H1 (cell line): ENCODE data around the gene PLAC1. TPM values are rescaled to one million over a fixed set of nuclear protein-coding genes. Genes with fewer than 3 reads are reported as not detected.

Experiments used
- CTCF ChIA-PET: fragments of 300-600 bp; sonication (Branson Sonifier 250); formaldehyde crosslinking; loops from one replicate; lab custom pipeline; 2021; ENCODE audit not compliant: partially characterized antibody; lab: Charles Lee
- POLR2A ChIA-PET: fragments of 300-600 bp; sonication (Branson Sonifier 250); formaldehyde crosslinking; loops from one replicate; lab custom pipeline; 2021; ENCODE audit warnings: inconsistent platforms; ENCODE audit not compliant: partially characterized antibody; lab: Charles Lee
- DNase-seq, 2 experiments: peaks; one replicate each; pipeline versions ENCODE4 v3.0.0 to v3.0.0-alpha.2; 2010 to 2022; ENCODE audit warnings: low spot score in 2 of 2, low read depth in 1 of 2, mixed read lengths in 1 of 2
- FAIRE-seq: peaks from 2 replicates; lab custom pipeline; 2011; peaks lifted over from hg19 to GRCh38; lab: Jason Lieb, UNC
- H2AFZ ChIP-seq: 2 replicates; pipeline ENCODE4 v1.8.1; 2012; ENCODE audit warnings: low read length, inconsistent platforms
- H2AK5ac ChIP-seq: 2 replicates; pipeline ENCODE4 v1.6.1; 2013; ENCODE audit warnings: low read depth, low read length
- H2BK120ac ChIP-seq: replicated peaks from 2 replicates; pipeline ENCODE3; 2013; ENCODE audit warnings: low read depth, low read length, inconsistent platforms
- H2BK12ac ChIP-seq: 2 replicates; pipeline ENCODE4 v1.6.1; 2013; ENCODE audit warnings: low read depth, low read length
- H2BK15ac ChIP-seq: 2 replicates; pipeline ENCODE4 v1.6.1; 2013; ENCODE audit warnings: low read length
- H2BK20ac ChIP-seq: 2 replicates; pipeline ENCODE4 v1.6.1; 2013; ENCODE audit warnings: low read length
- H2BK5ac ChIP-seq: 2 replicates; pipeline ENCODE4 v1.6.1; 2013; ENCODE audit warnings: low read depth, low read length
- H3K14ac ChIP-seq: 2 replicates; pipeline ENCODE4 v1.6.1; 2013; ENCODE audit warnings: inconsistent platforms; ENCODE audit not compliant: insufficient read length
- H3K18ac ChIP-seq: 2 replicates; pipeline ENCODE4 v1.6.1; 2013; ENCODE audit warnings: low read length; ENCODE audit errors: extremely low read depth
- H3K23ac ChIP-seq: 2 replicates; pipeline ENCODE4 v1.6.1; 2013; ENCODE audit warnings: inconsistent platforms; ENCODE audit not compliant: insufficient read length
- H3K23me2 ChIP-seq: 2 replicates; pipeline ENCODE4 v1.6.1; 2013; ENCODE audit warnings: low read depth, low read length
- H3K27ac ChIP-seq: 2 replicates; pipeline ENCODE4 v1.6.1; 2011; ENCODE audit warnings: low read depth, low read length, inconsistent platforms
- H3K27me3 ChIP-seq, 4 experiments: replicated peaks in 1 of 4; 1 replicate in 1 of 4; 2 replicates in 3 of 4; pipeline versions ENCODE4 v1.6.1 to v1.8.1; 2011 to 2013; ENCODE audit warnings: low read length in 3 of 4, mild to moderate bottlenecking in 3 of 4, inconsistent platforms in 2 of 4, mixed read lengths in 2 of 4, moderate library complexity in 1 of 4; ENCODE audit not compliant: control insufficient read depth in 3 of 4, insufficient read depth in 3 of 4; ENCODE audit errors: extremely low read depth in 1 of 4
- H3K36me3 ChIP-seq, 4 experiments: 2 replicates each; pipeline versions ENCODE4 v1.6.1 to v1.8.1; 2011 to 2013; ENCODE audit warnings: mild to moderate bottlenecking in 4 of 4, low read length in 3 of 4, moderate library complexity in 2 of 4, control low read depth in 1 of 4, inconsistent platforms in 1 of 4; ENCODE audit not compliant: insufficient read depth in 4 of 4, control insufficient read depth in 2 of 4
- H3K4ac ChIP-seq: replicated peaks from 2 replicates; pipeline ENCODE3; 2013; ENCODE audit warnings: low read length, low read depth, mixed read lengths, inconsistent platforms; ENCODE audit not compliant: insufficient read length
- H3K4me1 ChIP-seq, 4 experiments: replicated peaks in 1 of 4; 1 replicate in 1 of 4; 2 replicates in 3 of 4; pipeline versions ENCODE4 v1.6.1 to v1.8.1; 2011 to 2013; ENCODE audit warnings: low read length in 3 of 4, inconsistent platforms in 2 of 4, mixed read lengths in 1 of 4; ENCODE audit not compliant: insufficient read depth in 4 of 4, control insufficient read depth in 3 of 4
- H3K4me2 ChIP-seq, 2 experiments: 2 replicates each; pipeline versions ENCODE4 v1.6.1 to v1.8.1; 2011 to 2013; ENCODE audit warnings: low read depth in 2 of 2, low read length in 2 of 2, control low read depth in 1 of 2, inconsistent platforms in 1 of 2, mild to moderate bottlenecking in 1 of 2; ENCODE audit not compliant: insufficient read depth in 1 of 2
- H3K4me3 ChIP-seq, 4 experiments: fragments of 200-600, 300-600 bp in 1 of 4; sonication (generic), shearing (Covaris generic), sonication (Bioruptor Twin) in 1 of 4; 2 replicates each; pipeline versions ENCODE4 v1.5.1 to v1.8.1; 2011 to 2016; ENCODE audit warnings: low read length in 4 of 4, low read depth in 3 of 4, control low read depth in 2 of 4, inconsistent platforms in 2 of 4, mild to moderate bottlenecking in 2 of 4, mixed read lengths in 1 of 4, moderate library complexity in 1 of 4; ENCODE audit not compliant: insufficient read depth in 2 of 4; ENCODE audit errors: extremely low read depth in 1 of 4
- H3K56ac ChIP-seq: replicated peaks from 2 replicates; pipeline ENCODE3; 2013; ENCODE audit warnings: low read depth, mild to moderate bottlenecking, mixed read lengths, low read length, inconsistent platforms; ENCODE audit not compliant: insufficient read length
- H3K79me1 ChIP-seq: 2 replicates; pipeline ENCODE4 v1.6.1; 2013; ENCODE audit warnings: low read depth, low read length, control low read depth
- H3K79me2 ChIP-seq, 2 experiments: 2 replicates each; pipeline versions ENCODE4 v1.6.1 to v1.8.1; 2012 to 2013; ENCODE audit warnings: low read length in 2 of 2, mild to moderate bottlenecking in 2 of 2, inconsistent platforms in 1 of 2; ENCODE audit not compliant: insufficient read depth in 2 of 2, control insufficient read depth in 1 of 2
- H3K9ac ChIP-seq, 4 experiments: replicated peaks in 1 of 4; 1 replicate in 1 of 4; 2 replicates in 3 of 4; pipeline versions ENCODE4 v1.6.1 to v1.8.1; 2011 to 2013; ENCODE audit warnings: low read depth in 3 of 4, low read length in 3 of 4, control low read depth in 2 of 4, mild to moderate bottlenecking in 2 of 4, moderate library complexity in 2 of 4, inconsistent platforms in 1 of 4; ENCODE audit errors: extremely low read depth in 1 of 4
- H3K9me3 ChIP-seq, 2 experiments: 2 replicates each; pipeline versions ENCODE4 v1.6.1 to v1.8.1; 2012 to 2013; ENCODE audit warnings: mild to moderate bottlenecking in 2 of 2, moderate library complexity in 2 of 2, control low read depth in 1 of 2, inconsistent platforms in 1 of 2, low read depth in 1 of 2, low read length in 1 of 2, mixed read lengths in 1 of 2; ENCODE audit not compliant: insufficient read depth in 2 of 2
- H4K20me1 ChIP-seq, 2 experiments: replicated peaks in 1 of 2; 2 replicates each; pipeline versions ENCODE3 to v1.8.1; 2011 to 2013; ENCODE audit warnings: inconsistent platforms in 2 of 2, low read length in 2 of 2, mild to moderate bottlenecking in 1 of 2; ENCODE audit not compliant: insufficient read depth in 2 of 2, control insufficient read depth in 1 of 2
- H4K5ac ChIP-seq: 2 replicates; pipeline ENCODE4 v1.6.1; 2013; ENCODE audit warnings: low read length, low read depth, mixed read lengths, inconsistent platforms; ENCODE audit not compliant: insufficient read length
- H4K8ac ChIP-seq: 2 replicates; pipeline ENCODE4 v1.8.0; 2013; ENCODE audit warnings: mild to moderate bottlenecking, moderate library complexity, low read length, inconsistent platforms; ENCODE audit not compliant: insufficient read depth; ENCODE audit errors: extremely low read depth
- H4K91ac ChIP-seq: replicated peaks from 2 replicates; pipeline ENCODE3; 2013; ENCODE audit warnings: low read length, mixed read lengths, inconsistent platforms; ENCODE audit not compliant: insufficient read length
- CBX5 ChIP-seq: fragments of 300-800, 300-1000 bp; sonication (generic); IDR thresholded peaks from 2 replicates; pipeline ENCODE4 v1.7.1; 2016; ENCODE audit warnings: antibody characterized with exemption, low read length, low read depth
- CHD1 ChIP-seq: IDR thresholded peaks from 2 replicates; pipeline ENCODE4 v1.6.1; 2012; ENCODE audit warnings: low read depth, low read length, improper control_type of control experiment
- CREB1 ChIP-seq: IDR thresholded peaks from 2 replicates; pipeline ENCODE4 v1.6.1; 2012; ENCODE audit warnings: inconsistent platforms
- GTF2F1 ChIP-seq: IDR thresholded peaks from 2 replicates; pipeline ENCODE4 v1.6.1; 2012; ENCODE audit warnings: low read depth, low read length, improper control_type of control experiment, borderline replicate concordance
- HDAC6 ChIP-seq: IDR thresholded peaks from one replicate; pipeline ENCODE4 v1.7.1; 2012; ENCODE audit warnings: low read depth, mild to moderate bottlenecking, inconsistent platforms, low read length, moderate library complexity
- JUN ChIP-seq: IDR thresholded peaks from 2 replicates; pipeline ENCODE4 v1.6.1; 2011; ENCODE audit warnings: low read depth, mild to moderate bottlenecking, improper control_type of control experiment, low read length
- JUND ChIP-seq: IDR thresholded peaks from 2 replicates; pipeline ENCODE4 v1.6.1; 2011; ENCODE audit warnings: mild to moderate bottlenecking, improper control_type of control experiment, low read length
- KDM4A ChIP-seq: IDR thresholded peaks from one replicate; pipeline ENCODE4 v1.7.1; 2012; ENCODE audit warnings: low read depth, mild to moderate bottlenecking, moderate library complexity, low read length, inconsistent platforms; ENCODE audit not compliant: severe bottlenecking
- KDM5A ChIP-seq: fragments of 200-600 bp; IDR thresholded peaks from 2 replicates; pipeline ENCODE4 v1.7.1; 2012; ENCODE audit warnings: mild to moderate bottlenecking, low read length, inconsistent platforms, mixed read lengths
- MAFK ChIP-seq: IDR thresholded peaks from 2 replicates; pipeline ENCODE4 v1.6.1; 2012; ENCODE audit warnings: low read depth, mild to moderate bottlenecking, improper control_type of control experiment, low read length
- RNF2 ChIP-seq: fragments of 200-900, 300-1000 bp; sonication (generic); IDR thresholded peaks from 2 replicates; pipeline ENCODE4 v1.7.1; 2016; ENCODE audit warnings: borderline replicate concordance, low read depth, mild to moderate bottlenecking, antibody characterized with exemption, low read length; ENCODE audit not compliant: poor library complexity, severe bottlenecking; ENCODE audit errors: missing control alignments
- SP2 ChIP-seq: IDR thresholded peaks from 2 replicates; pipeline ENCODE4 v1.6.1; 2012; ENCODE audit warnings: mild to moderate bottlenecking, low read length, inconsistent platforms
- TCF12 ChIP-seq: IDR thresholded peaks from 2 replicates; pipeline ENCODE4 v1.6.1; 2011; ENCODE audit warnings: low read depth, mild to moderate bottlenecking, low read length
- WGBS, 2 experiments: shearing (Covaris generic) in 1 of 2; methylation state at CpG; one replicate each; pipeline versions ENCODE4 v1.1.6 to v1.1.7; 2013 to 2015; ENCODE audit warnings: low lambda C conversion rate in 2 of 2, mixed read lengths in 2 of 2, inconsistent platforms in 1 of 2, low coverage in 1 of 2, missing lambda C conversion rate in 1 of 2; ENCODE audit not compliant: insufficient replicate concordance in 2 of 2, insufficient coverage in 1 of 2, insufficient read length in 1 of 2; ENCODE audit errors: extremely low coverage in 1 of 2, missing lambda C conversion rate in 1 of 2; 5-methylcytosine and 5-hydroxymethylcytosine counted together
- polyA plus RNA-seq, 7 experiments: library from polyadenylated mRNA; depleted of rRNA in 3 of 7; stranded (reverse) in 5 of 7; unstranded in 2 of 7; fragments of >200 nt in 5 of 7; fragments of 200-250 nt in 2 of 7; gene quantifications; 1 replicate in 5 of 7; 2 replicates in 1 of 7; 4 replicates in 1 of 7; pipeline versions ENCODE4 v1.2.1 to v1.2.3, GENCODE V29; 2011 to 2013; ENCODE audit warnings: missing spikeins in 2 of 7, mixed read lengths in 2 of 7
- total RNA-seq: library from RNA; stranded (reverse); fragmentation: NEBNext Ultra II Directional; extraction: Animal tissue kit (Norgen Biotek cat#: 25700); gene quantifications from 2 replicates; pipeline ENCODE4 v1.2.1, GENCODE V29; 2021
- TF ChIP-seq, protein P1 (sequence below): IDR thresholded peaks from 2 replicates; pipeline ENCODE4 v1.6.1; 2011; ENCODE audit warnings: low read length, improper control_type of control experiment

PLAC1 gene
- total and polyA plus RNA-seq, 2 of the 8 experiments (the other 6 are each of a cell fraction or from before 2014, with no cell fraction given), result 1.8 TPM; not detected in 1

DNA sequence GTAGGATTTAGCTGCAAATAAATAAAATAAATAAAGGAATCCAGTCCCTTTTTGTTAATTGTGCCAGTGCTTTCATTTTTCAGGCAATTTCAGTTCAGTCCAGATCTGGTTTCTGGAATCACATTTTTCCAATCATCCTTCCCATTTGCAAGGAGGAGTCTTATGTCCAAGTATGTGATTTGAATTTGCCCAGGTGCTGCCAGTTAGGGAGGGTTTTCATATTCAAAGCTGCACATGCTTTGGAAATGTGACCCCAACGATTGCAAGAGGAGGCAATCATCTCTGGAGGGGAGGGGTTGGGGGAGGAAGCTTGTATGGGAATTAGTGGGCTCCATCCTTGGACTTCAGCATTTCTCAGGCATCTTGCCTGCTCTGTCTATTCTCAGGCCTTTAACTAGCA is 4.4 kb downstream of the PLAC1 start:
- no peak overlapping the region for H3K23ac ChIP-seq
- no peak overlapping the region for H3K4ac ChIP-seq
- DNase-seq (no peak), FAIRE-seq (no peak)
- H3K14ac ChIP-seq, result no peak overlapping the region
- H2BK120ac ChIP-seq, result no peak overlapping the region
- 67% methylated on average over 1 of the region's 1 CpG; no CpG with 5 or more reads in 1 of the 2 experiments for WGBS, 2 experiments
- no peak overlapping the region for H2BK15ac ChIP-seq
- no peaks in the 10 kb centered on the region for H4K20me1 ChIP-seq
- H3K23me2 ChIP-seq, result no peaks in the 10 kb centered on the region; the same call in 1 of the 2 replicates
- no peak overlapping the region for H4K8ac ChIP-seq
- no peaks in the 10 kb centered on the region for H3K79me2 ChIP-seq
- no peak overlapping the region for H2AFZ ChIP-seq
- H3K9ac ChIP-seq, result no peak overlapping the region
- H3K36me3 ChIP-seq, result no peaks in the 10 kb centered on the region
- H3K27me3 ChIP-seq, result no peaks in the 10 kb centered on the region
- no peak overlapping the region for H4K5ac ChIP-seq
- no peak overlapping the region for H2BK12ac ChIP-seq
- H3K4me3 ChIP-seq, result no peak overlapping the region
- H3K56ac ChIP-seq, result no peak overlapping the region
- no peaks in the 10 kb centered on the region for H3K9me3 ChIP-seq
- no peak overlapping the region for H3K27ac ChIP-seq
- no peak overlapping the region for H2AK5ac ChIP-seq
- POLR2A ChIA-PET, result no interaction called here
- H2BK20ac ChIP-seq, result no peak overlapping the region
- no peak overlapping the region for H4K91ac ChIP-seq
- H3K79me1 ChIP-seq, result no peaks in the 10 kb centered on the region
- no peak overlapping the region for H3K18ac ChIP-seq
- CTCF ChIA-PET, result interaction anchor here (0.7 kb wide), 1 partner anchor 103 kb away, joined by 4 read pairs; no protein-coding TSS in a partner anchor
- H2BK5ac ChIP-seq, result no peak overlapping the region
- no peak overlapping the region for H3K4me2 ChIP-seq
- H3K4me1 ChIP-seq, result no peaks in the 10 kb centered on the region
- no peak for TF ChIP-seq KDM5A
- no peak for TF ChIP-seq JUN
- TF ChIP-seq GTF2F1, result no peak
- no peak for TF ChIP-seq CREB1
- no peak for TF ChIP-seq CHD1
- TF ChIP-seq, protein P1, sequence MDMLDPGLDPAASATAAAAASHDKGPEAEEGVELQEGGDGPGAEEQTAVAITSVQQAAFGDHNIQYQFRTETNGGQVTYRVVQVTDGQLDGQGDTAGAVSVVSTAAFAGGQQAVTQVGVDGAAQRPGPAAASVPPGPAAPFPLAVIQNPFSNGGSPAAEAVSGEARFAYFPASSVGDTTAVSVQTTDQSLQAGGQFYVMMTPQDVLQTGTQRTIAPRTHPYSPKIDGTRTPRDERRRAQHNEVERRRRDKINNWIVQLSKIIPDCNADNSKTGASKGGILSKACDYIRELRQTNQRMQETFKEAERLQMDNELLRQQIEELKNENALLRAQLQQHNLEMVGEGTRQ, result no peak
- no peak for TF ChIP-seq KDM4A
- no peak for TF ChIP-seq RNF2
- TF ChIP-seq SP2, result no peak
- no peak for TF ChIP-seq MAFK
- TF ChIP-seq TCF12, result no peak
- TF ChIP-seq JUND, result no peak
- TF ChIP-seq CBX5, result no peak
- no peak for TF ChIP-seq HDAC6
